Endothelial cell of umbilical vein (primary cell): ENCODE data around the gene SMURF1. TPM values are rescaled to one million over a fixed set of nuclear protein-coding genes. Genes with fewer than 3 reads are reported as not detected.

Source experiments
- BruUV-seq: library from RNA; stranded (reverse); fragments of 400-500 nt; replicated peaks from 2 replicates; lab custom pipeline; 2021; lab: Mats Ljungman, UMichigan
- CTCF ChIA-PET: fragments of 300-600, 350-600 bp; sonication (Branson Sonifier 250); formaldehyde crosslinking; loops from one replicate; lab custom pipeline; 2021; ENCODE audit warnings: antibody characterized with exemption, inconsistent platforms; lab: Charles Lee
- POLR2A ChIA-PET: fragments of 300-600, 350-600 bp; sonication (Branson Sonifier 250); formaldehyde crosslinking; loops from one replicate; lab custom pipeline; 2021; ENCODE audit warnings: antibody characterized with exemption, inconsistent platforms; lab: Charles Lee
- DNase-seq: peaks from one replicate; pipeline ENCODE4 v3.0.0-alpha.2; 2011; ENCODE audit warnings: low read depth, low spot score
- FAIRE-seq: peaks from 2 replicates; lab custom pipeline; 2011; peaks lifted over from hg19 to GRCh38; lab: Jason Lieb, UNC
- H2AFZ ChIP-seq: 2 replicates; pipeline ENCODE4 v1.6.0; 2012; ENCODE audit warnings: low read depth, low read length, control low read depth, inconsistent platforms
- H3K27ac ChIP-seq: 2 replicates; pipeline ENCODE4 v1.5.1; 2011; ENCODE audit warnings: low read depth, mild to moderate bottlenecking, control low read depth, low read length, moderate library complexity; ENCODE audit not compliant: insufficient read depth
- H3K27me3 ChIP-seq, 2 experiments: 2 replicates each; pipeline versions ENCODE4 v1.6.0 to v1.6.1; 2011; ENCODE audit warnings: low read length in 2 of 2, mixed read lengths in 1 of 2; ENCODE audit not compliant: control insufficient read depth in 2 of 2, insufficient read depth in 2 of 2
- H3K36me3 ChIP-seq, 2 experiments: 2 replicates in 1 of 2; 3 replicates in 1 of 2; pipeline ENCODE4 v1.5.1; 2011; ENCODE audit warnings: low read length in 2 of 2, mild to moderate bottlenecking in 1 of 2, moderate library complexity in 1 of 2; ENCODE audit not compliant: control insufficient read depth in 2 of 2, insufficient read depth in 2 of 2; ENCODE audit errors: extremely low read depth in 1 of 2
- H3K4me1 ChIP-seq: 3 replicates; pipeline ENCODE4 v1.5.1; 2011; ENCODE audit warnings: mild to moderate bottlenecking, low read length; ENCODE audit not compliant: control insufficient read depth, insufficient read depth; ENCODE audit errors: extremely low read depth
- H3K4me2 ChIP-seq: 2 replicates; pipeline ENCODE4 v1.6.1; 2011; ENCODE audit warnings: low read length, control low read depth, mixed read lengths; ENCODE audit not compliant: insufficient read depth
- H3K4me3 ChIP-seq, 3 experiments: fragments of 200-600 bp in 1 of 3; sonication (generic), shearing (Covaris generic) in 1 of 3; replicated peaks in 1 of 3; 2 replicates each; pipeline ENCODE4 v1.5.1; 2011 to 2016; ENCODE audit warnings: control low read depth in 3 of 3, low read length in 3 of 3, mild to moderate bottlenecking in 2 of 3, inconsistent platforms in 1 of 3, low read depth in 1 of 3, moderate library complexity in 1 of 3; ENCODE audit not compliant: insufficient read depth in 1 of 3
- H3K79me2 ChIP-seq: 2 replicates; pipeline ENCODE4 v1.6.0; 2012; ENCODE audit warnings: low read length, inconsistent platforms; ENCODE audit not compliant: control insufficient read depth, insufficient read depth
- H3K9ac ChIP-seq: replicated peaks from 2 replicates; pipeline ENCODE3; 2011; ENCODE audit warnings: low read length, control low read depth; ENCODE audit not compliant: insufficient read depth; ENCODE audit errors: extremely low read depth
- H3K9me1 ChIP-seq: replicated peaks from 3 replicates; pipeline ENCODE4 v1.6.0; 2011; ENCODE audit warnings: mild to moderate bottlenecking, low read length; ENCODE audit not compliant: control insufficient read depth, insufficient read depth; ENCODE audit errors: extremely low read depth
- H3K9me3 ChIP-seq: replicated peaks from 2 replicates; pipeline ENCODE4 v1.5.1; 2012; ENCODE audit warnings: low read length, inconsistent platforms; ENCODE audit not compliant: control insufficient read depth, insufficient read depth
- H4K20me1 ChIP-seq: replicated peaks from 2 replicates; pipeline ENCODE3; 2011; ENCODE audit warnings: mild to moderate bottlenecking, low read length; ENCODE audit not compliant: control insufficient read depth, insufficient read depth; ENCODE audit errors: extremely low read depth
- EZH2 ChIP-seq: IDR thresholded peaks from 2 replicates; pipeline ENCODE4 v1.6.1; 2012; ENCODE audit warnings: borderline replicate concordance, low read depth, mild to moderate bottlenecking, moderate library complexity, low read length, inconsistent platforms; ENCODE audit not compliant: severe bottlenecking
- FOS ChIP-seq: IDR thresholded peaks from 2 replicates; pipeline ENCODE4 v1.6.1; 2011; ENCODE audit warnings: mild to moderate bottlenecking, low read length, moderate library complexity, borderline replicate concordance; ENCODE audit not compliant: insufficient read depth
- GATA2 ChIP-seq: IDR thresholded peaks from 2 replicates; pipeline ENCODE4 v1.7.0; 2011; ENCODE audit warnings: low read depth, mild to moderate bottlenecking, moderate library complexity, mixed read lengths, low read length; ENCODE audit not compliant: insufficient read length, insufficient read depth
- JUN ChIP-seq: IDR thresholded peaks from 2 replicates; pipeline ENCODE4 v1.6.1; 2011; ENCODE audit warnings: borderline replicate concordance, low read depth; ENCODE audit not compliant: insufficient read length, insufficient read depth
- MYC ChIP-seq: IDR thresholded peaks from one replicate; pipeline ENCODE4 v1.6.1; 2011; ENCODE audit warnings: mild to moderate bottlenecking, low read depth, low read length
- POLR2A ChIP-seq: IDR thresholded peaks from 2 replicates; pipeline ENCODE4 v1.6.1; 2012; ENCODE audit warnings: low read depth, mild to moderate bottlenecking, control low read depth, low read length
- POLR2AphosphoS5 ChIP-seq: IDR thresholded peaks from 2 replicates; pipeline ENCODE4 v1.6.1; 2012; ENCODE audit warnings: low read depth, mild to moderate bottlenecking, control low read depth, low read length, moderate library complexity; ENCODE audit not compliant: insufficient read depth
- dilution Hi-C: fragments of 300-500 bp; cut with MboI; formaldehyde crosslinking; loops from one replicate; pipeline ENCODE4 v1.15.0; 2019; ENCODE audit warnings: low sequenced_read_pairs; ENCODE audit not compliant: extremely low pct_ligation_motif_present
- intact Hi-C: fragments of 100-400 bp; cut with micrococcal nuclease; formaldehyde crosslinking; loops from one replicate; pipeline ENCODE4 v1.10.0; 2022
- polyA plus RNA-seq, 4 experiments: library from polyadenylated mRNA; depleted of rRNA in 3 of 4; stranded (reverse) in 3 of 4; unstranded in 1 of 4; fragments of >200 nt; gene quantifications; 2 replicates each; pipeline versions ENCODE4 v1.2.1 to v1.2.3, GENCODE V29; 2011 to 2012; ENCODE audit warnings: missing spikeins in 1 of 4
- total RNA-seq: library from RNA; stranded (reverse); gene quantifications from 2 replicates; pipeline ENCODE4 v1.2.3, GENCODE V29; 2021
- TF ChIP-seq, protein P1 (sequence below): IDR thresholded peaks from 2 replicates; pipeline ENCODE4 v1.6.1; 2011; ENCODE audit not compliant: insufficient read depth, insufficient read length
- TF ChIP-seq, protein P2 (sequence below), 2 donors: IDR thresholded peaks; 1 replicate in 1 of 2; 2 replicates in 1 of 2; pipeline ENCODE4 v1.5.1; 2011; ENCODE audit warnings: low read length in 2 of 2, mild to moderate bottlenecking in 2 of 2, moderate library complexity in 2 of 2, control low read depth in 1 of 2, inconsistent platforms in 1 of 2, low read depth in 1 of 2; ENCODE audit not compliant: insufficient read depth in 1 of 2; ENCODE audit errors: extremely low read depth in 1 of 2

SMURF1 gene
- total and polyA plus RNA-seq, 2 donors (not counting 3 experiments of a cell fraction or from before 2014, with no cell fraction given) = 11.5 to 22.8 TPM

DNA sequence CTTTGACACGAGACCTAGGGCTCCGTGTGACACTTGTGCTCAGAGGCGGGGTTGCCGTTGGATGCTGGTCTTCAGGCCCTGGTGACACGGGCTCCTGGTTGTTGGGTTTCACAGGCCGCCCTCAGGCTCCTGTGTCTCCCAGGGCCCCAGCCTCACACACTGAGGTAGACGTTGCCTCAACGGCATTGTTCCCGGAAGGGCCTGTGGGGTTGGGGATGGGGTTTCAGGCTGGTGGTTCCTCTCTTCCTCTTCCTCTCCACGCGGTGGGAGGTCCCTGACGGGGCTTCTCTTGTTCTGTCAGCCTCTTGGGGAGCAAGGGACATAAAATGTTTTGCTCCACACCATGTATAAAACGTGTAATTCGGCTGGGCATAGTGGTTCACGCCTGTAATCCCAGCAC, 140.5 kb downstream of the SMURF1 start:
- no TSS peak for BruUV-seq
- H3K9ac ChIP-seq = no peak overlapping the region
- intact Hi-C loops = no loop called here
- dilution Hi-C loops = no loop called here
- FAIRE-seq (no peak), DNase-seq (no peak)
- H3K27me3 ChIP-seq = no peaks in the 10 kb centered on the region
- no peaks in the 10 kb centered on the region for H3K79me2 ChIP-seq
- no peak overlapping the region for H2AFZ ChIP-seq
- H3K36me3 ChIP-seq = peaks cover 17 to 63% of the 10 kb centered on the region in 2 experiments
- no peaks in the 10 kb centered on the region for H3K4me1 ChIP-seq
- CTCF ChIA-PET = no interaction called here
- H3K27ac ChIP-seq = no peak overlapping the region
- H3K9me3 ChIP-seq = no peaks in the 10 kb centered on the region
- H3K9me1 ChIP-seq = no peaks in the 10 kb centered on the region
- H3K4me3 ChIP-seq = no peak overlapping the region
- no peaks in the 10 kb centered on the region for H4K20me1 ChIP-seq
- TF ChIP-seq, protein P1, sequence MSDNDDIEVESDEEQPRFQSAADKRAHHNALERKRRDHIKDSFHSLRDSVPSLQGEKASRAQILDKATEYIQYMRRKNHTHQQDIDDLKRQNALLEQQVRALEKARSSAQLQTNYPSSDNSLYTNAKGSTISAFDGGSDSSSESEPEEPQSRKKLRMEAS = no peak
- TF ChIP-seq POLR2AphosphoS5 = no peak
- no peak for TF ChIP-seq POLR2A
- TF ChIP-seq JUN = no peak
- TF ChIP-seq, protein P2, sequence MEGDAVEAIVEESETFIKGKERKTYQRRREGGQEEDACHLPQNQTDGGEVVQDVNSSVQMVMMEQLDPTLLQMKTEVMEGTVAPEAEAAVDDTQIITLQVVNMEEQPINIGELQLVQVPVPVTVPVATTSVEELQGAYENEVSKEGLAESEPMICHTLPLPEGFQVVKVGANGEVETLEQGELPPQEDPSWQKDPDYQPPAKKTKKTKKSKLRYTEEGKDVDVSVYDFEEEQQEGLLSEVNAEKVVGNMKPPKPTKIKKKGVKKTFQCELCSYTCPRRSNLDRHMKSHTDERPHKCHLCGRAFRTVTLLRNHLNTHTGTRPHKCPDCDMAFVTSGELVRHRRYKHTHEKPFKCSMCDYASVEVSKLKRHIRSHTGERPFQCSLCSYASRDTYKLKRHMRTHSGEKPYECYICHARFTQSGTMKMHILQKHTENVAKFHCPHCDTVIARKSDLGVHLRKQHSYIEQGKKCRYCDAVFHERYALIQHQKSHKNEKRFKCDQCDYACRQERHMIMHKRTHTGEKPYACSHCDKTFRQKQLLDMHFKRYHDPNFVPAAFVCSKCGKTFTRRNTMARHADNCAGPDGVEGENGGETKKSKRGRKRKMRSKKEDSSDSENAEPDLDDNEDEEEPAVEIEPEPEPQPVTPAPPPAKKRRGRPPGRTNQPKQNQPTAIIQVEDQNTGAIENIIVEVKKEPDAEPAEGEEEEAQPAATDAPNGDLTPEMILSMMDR (IDR thresholded peaks at IDR 0.05; ENCODE audit: extremely low read depth in 1 of 2, insufficient read depth in 1 of 2, low read depth in 1 of 2, low read length in 2 of 2) = no peak
- no peak for TF ChIP-seq EZH2
- TF ChIP-seq FOS = no peak
- TF ChIP-seq GATA2 = no peak
- TF ChIP-seq MYC = no peak
- no peak overlapping the region for H3K4me2 ChIP-seq
- POLR2A ChIA-PET = no interaction called here
